ENCODE measurements around the gene LMLN. TPM values are rescaled to one million over a fixed set of nuclear protein-coding genes. Genes with fewer than 3 reads are reported as not detected.
"Not testable (repeated sequence)": the region's sequence is repeated elsewhere in the genome, so short reads cannot be mapped to it uniquely, and the experiment has no call there.

Gene LMLN
- total RNA-seq (2014; rRNA removed; shearing (Covaris generic)), result 4.4 and 7.7 TPM in 2 replicates

DNA sequence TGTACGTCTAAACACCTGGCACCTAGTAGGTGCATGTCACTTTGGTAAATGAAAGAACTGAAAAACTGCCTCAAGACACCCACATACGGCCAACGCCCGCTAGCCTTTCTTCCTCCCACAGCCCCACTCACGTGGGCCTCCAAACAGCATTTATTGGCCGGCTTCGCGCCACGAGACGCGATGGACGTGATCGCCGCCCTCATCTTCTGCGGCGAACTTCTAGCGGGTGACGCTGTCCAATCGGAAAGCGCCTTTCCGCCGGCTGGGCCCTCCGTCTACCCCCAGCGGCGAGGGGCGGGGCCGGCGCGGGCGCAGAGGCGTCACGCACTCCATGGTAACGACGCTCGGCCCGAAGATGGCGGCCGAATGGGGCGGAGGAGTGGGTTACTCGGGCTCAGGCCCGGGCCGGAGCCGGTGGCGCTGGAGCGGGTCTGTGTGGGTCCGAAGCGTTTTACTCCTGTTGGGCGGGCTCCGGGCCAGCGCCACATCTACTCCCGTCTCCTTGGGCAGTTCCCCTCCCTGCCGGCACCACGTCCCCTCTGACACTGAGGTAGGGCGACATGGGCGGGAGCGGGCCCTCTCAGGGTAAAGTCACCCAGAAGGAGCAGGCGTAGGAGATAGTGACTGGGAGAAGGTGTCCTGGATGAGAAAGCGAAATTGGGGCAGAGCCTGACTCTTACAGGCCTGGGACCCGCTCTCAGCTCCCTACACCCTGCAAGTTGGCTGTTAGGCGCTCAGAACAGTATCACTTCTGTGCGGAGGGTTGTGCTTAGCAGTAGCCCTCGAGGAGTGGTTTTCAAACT is at the start of gene LMLN:
TSS of gene LMLN (plus strand) at position 327 of the 803 bp plus-strand sequence. CDS start at position 356, 29 bp downstream.
- DNase-seq (ENCODE audit: low read depth), result peak; percentile 99

- peak; percentile 81 for DNase-seq (ENCODE audit: low read depth)
These were observed 47.1 kb upstream of the LMLN start for GRCh38 chr3:197912741-197913476.

DNA sequence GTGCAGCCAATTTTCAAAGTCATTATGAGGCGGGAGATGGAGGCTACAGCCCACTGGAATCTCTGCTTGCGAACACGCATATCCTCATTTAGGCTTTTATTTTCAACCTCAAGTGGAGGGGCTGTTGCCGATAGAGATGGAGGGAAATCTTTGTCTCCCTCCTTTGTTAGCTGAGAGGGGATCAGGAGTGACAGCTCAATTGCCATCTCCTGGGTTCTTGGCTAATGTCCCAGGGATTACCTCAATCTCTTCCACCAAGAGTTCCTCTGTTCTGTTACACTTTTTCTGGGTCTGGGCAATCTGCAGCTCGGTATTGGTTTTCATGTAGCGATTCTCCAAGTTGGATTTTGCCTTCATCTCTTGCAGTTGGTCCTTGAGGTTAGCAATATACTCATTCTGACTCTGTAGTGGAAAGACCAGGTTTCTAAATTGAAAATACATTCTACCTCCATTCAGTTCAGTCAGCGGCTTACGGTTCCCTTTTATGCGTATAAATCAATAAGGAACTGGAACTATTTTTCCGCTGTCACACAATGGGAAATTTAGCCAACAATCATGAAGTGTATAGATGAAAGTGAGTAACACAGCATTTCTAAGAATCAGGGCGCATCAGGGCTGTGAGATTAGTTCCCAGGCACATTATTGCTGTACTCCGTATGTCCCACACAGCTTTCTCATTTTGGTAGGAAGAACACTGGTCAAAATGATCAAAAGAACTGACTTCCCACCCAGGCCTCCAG is 46.2 kb upstream of the LMLN start:
- no peak for DNase-seq (ENCODE audit: low read depth)

DNA sequence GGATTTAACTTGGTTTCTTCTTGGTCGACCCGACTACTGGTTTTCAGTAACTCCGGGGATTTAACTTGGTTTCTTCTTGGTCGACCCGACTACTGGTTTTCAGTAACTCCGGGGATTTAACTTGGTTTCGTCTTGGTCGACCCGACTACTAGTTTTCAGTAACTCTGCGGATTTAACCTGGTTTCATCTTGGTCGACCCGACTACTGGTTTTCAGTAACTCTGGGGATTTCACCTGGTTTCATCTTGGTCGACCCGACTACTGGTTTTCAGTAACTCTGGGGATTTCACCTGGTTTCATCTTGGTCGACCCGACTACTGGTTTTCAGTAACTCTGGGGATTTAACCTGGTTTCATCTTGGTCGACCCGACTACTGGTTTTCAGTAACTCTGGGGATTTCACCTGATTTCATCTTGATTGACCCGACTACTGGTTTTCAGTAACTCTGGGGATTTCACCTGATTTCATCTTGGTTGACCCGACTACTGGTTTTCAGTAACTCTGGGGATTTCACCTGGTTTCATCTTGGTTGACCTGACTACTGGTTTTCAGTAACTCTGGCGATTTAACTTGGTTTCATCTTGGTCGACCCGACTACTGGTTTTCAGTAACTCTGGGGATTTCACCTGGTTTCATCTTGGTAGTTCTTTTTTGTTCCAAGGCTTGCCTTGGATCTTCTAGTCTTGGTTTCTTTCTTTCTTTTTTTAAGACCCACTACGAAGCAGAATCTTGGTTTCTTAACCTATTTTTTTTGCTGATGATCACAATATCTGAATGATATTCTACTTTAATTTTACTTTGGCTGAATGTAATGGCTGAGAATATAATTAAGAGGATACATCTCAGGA is 38.4 kb upstream of the LMLN start:
- not testable (repeated sequence) for DNase-seq (ENCODE audit: low read depth)

DNA sequence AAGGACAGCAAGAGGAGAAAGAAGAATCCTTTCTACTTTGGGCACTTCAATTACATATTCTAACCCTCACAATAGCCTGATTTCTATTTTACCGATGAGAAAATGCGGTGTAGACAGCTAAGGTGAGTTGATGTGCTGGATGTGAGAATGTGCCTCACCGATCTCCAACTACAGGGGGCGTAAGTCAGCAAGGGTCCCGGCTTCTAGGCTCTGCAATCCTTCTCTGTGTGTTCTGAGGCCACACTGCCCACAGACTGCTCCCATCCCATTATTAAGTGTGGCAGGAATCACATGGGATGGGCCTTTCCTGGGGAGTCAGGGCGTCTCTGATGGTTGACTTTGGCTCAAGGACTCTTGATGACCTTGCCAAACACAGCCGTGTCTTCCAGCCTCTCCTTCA is 33.6 kb upstream of the LMLN start:
- DNase-seq (ENCODE audit: low read depth), result no peak

DNA sequence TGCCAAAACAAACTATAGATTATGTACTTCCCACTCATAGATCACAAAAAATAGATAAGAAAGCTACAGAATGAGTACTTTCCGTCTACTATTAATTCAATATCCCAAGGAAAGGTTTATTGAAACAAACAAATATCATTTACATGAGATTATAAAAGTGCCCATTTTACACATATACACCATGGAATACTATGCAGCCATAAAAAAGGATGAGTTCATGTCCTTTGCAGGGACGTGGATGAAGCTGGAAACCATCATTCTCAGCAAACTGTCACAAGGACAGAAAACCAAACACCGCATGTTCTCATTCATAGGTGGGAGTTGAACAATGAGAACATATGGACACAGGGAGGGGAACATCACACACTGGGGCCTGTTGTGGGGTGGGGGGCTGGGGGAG is 32.4 kb upstream of the LMLN start:
- not testable (repeated sequence) for DNase-seq (ENCODE audit: low read depth)

GRCh38 chr3:197936819-197937384 is 23.1 kb upstream of the LMLN start:
- DNase-seq (ENCODE audit: low read depth), result no peak

- DNase-seq (ENCODE audit: low read depth), result no peak
These were observed 19.2 kb upstream of the LMLN start for GRCh38 chr3:197940745-197941384.

- DNase-seq (ENCODE audit: low read depth), result peak; percentile 42
These were observed 17.0 kb upstream of the LMLN start for GRCh38 chr3:197942956-197943556.

DNA sequence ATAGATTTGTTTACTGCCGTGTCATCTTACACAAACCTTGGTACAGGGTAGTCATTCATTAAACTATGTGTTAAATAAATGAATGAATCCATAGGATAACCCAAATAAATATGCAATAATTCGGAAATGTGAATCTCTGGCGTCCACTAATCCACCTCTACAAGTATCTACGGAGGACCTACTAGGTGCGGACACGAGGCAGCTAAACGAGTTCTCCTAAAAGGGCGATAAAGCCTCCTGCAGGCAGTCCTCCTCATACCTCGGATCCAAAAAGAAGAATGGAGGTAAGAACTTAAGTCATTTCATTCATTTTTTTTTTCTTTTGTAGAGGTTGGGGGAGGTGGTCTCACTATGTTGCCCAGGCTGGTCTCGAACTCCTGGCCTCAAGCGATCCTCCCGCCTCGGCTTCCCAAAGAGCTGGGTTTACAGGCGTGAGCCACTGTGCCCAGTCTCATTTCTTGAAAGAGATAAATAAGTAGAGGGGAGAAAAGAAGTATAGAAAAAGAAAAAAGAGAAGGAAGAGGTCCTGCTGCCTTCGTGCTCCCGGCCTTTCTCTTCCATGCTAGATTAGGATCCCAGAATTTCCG is 10.7 kb upstream of the LMLN start:
- DNase-seq (ENCODE audit: low read depth), result no peak

DNA sequence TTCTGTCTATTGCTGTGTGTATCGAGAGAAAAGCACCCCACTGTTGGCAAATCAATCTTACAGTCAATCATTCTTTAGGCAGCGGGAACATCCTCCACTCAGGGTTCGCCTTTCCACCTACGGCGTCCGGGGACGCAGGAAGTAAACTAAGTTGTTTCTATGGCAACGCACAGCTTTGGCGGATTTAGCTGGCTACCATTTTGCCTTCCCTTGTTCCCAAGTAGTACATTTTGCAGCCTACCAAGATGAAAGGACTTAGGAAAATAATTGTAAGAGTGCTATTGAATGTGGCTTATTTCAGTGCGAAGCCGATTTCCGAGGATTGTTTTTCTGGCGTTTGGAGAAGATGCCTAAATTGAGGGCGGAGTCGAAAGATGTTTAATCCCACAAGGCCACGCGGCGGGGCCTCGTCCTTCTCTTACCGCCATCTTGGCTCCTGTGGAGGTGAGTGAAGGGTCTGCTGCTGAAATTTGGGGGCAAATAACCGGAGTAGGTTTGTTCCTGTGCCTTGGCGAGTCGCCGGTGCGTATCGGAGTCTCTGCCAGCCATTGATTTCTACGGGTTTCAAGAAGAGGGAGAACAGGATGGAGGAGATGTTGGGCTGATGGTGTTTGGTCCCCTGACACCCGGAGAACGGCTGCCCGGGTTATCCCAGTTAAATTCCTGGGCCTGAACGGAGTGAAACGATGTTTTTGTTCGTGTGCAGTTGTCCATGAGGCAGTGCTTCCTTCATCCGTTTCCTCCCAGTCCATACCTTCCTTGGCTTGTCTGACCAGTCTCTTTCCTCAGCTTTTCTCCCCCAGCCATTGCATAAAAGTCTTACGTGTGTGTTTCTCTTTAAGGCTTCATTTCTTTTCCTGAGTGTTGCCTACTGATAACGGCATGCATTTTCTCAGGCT is 10.0 kb upstream of the LMLN start, which contains the start of gene RPL35A:
TSS of gene RPL35A (plus strand) at position 413 of the 899 bp plus-strand sequence. CDS start 778 bp downstream, outside the sequence.
- peak; percentile 94 for DNase-seq (ENCODE audit: low read depth)

DNA sequence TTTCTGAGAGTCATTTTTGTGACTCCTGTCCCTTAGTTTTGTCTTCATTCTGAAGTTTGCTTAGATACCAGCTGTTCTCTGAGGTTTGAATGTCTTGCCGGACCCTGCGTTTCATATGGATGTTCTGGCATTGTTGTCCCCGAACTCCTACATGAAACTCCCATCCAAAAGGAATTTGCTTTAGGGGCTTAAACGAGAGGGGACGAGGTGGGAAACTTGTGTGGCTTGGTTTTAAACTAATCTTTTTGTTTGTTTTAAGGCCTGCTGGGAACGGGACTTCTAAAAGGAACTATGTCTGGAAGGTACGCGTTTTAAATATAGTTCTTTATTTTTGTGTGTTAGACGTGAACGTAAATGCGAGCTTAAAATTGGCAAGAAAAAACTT is 9.3 kb upstream of the LMLN start:
- DNase-seq (ENCODE audit: low read depth), result no peak

DNA sequence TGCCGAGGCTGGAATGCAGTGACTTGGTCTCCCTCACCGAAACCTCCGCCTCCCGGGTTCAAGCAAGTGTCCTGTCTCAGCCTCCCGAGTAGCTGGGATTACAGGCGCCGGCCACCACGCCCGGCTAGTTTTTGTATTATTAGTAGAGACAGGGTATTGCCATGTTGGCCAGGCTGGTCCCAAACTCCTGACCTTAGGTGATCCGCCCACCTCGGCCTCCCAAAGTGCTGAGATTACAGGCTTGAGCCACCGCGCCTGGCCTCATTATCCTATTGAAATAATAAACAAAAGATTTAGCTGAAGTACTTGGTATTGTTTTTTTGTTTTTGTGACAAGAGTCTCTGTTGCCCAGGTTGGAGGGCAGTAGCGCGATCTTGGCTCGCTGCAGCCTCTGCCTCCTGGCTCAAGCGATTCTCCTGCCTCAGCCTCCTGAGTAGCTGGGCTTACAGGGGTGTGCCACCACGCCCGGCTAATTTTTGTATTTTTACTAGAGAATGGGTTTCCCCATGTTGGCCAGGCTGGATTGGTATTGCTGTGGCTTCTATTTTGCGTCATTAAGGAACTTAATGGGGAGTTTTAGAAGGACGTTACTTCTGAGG is 8.5 kb upstream of the LMLN start:
- DNase-seq (ENCODE audit: low read depth), result no peak

DNA sequence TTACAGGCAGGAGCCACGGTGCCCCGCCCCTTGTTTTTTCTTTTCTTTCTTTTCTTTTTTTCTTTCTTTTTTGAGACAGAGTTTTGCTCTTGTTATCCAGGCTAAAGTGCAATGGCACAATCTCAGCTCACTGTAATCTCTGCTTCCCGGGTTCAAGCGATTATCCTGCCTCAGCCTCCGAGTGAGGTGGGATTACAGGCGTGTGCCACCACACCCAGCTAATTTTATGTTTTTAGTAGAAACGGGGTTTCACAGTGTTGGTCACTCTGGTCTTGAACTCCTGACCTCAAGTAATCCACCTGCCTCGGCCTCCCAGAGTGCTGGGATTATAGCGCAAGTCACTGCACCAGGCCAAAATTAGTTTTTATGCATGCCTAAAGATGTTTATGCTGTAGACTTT is 7.6 kb upstream of the LMLN start:
- DNase-seq (ENCODE audit: low read depth), result no peak

DNA sequence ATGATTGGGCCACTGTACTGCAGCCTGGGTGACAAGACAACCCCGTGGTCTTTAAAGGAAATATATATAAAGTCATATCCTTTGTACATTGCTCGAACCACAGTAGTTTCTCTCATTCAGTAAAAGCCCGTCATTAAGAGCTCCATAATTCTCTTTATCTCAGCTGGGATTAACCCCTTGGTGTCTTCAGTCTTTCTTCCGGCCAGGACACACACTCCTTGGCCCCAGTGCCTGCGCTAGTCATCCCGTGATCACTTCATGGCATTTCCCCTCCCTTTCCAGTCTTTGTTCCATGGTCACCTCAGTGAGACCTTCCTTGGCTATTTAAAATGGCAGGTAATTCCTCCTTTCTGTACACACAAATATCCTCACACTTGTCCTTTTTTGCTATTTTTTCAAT is 6.7 kb upstream of the LMLN start:
- DNase-seq (ENCODE audit: low read depth), result no peak

GRCh38 chr3:197953881-197954280 is 6.1 kb upstream of the LMLN start:
- DNase-seq (ENCODE audit: low read depth), result peak; percentile 35

DNA sequence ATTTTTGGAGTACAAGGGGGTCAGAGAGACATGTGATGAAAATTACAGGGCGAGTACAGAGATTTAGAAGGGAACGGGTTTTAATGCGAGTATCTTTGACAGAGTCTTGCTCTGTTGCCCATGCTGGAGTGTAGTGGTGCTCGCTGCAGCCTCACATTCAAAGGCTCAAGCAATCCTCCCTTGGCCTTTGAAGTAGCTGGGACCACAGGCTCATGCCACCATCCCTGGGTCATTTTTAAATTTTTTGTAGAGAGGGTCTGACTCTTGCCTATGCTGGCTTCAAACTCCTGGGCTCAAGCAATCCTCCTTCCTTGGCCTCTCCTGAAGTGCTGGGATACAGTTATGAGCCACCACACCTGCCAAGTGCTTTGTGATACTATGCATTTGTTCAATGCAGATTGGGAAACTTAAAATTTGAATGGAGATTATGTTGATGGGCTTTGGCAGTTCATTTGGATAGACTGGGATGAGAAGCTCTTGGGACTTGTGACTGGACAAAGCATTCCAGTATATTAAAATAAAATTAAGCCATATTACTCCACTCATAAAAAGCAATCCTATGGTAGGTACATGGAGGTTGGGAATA is 4.0 kb upstream of the LMLN start:
- no peak for DNase-seq (ENCODE audit: low read depth)

DNA sequence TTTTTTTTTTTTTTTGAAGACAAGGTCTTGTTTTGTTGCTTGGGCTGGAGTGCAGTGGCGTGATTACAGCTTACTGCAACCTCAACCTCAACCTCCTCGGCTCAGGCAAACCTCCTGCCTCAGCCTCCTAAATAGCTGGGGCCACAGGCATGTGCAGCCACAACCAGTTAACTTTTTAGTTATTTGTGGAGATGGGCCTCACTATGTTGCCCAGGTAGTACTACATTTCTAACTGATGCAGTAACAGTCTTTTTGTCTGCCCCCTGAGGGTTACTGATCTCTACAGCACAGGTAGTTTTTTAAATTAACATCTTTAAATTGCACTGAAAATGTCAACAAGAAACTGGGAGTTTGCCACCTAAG is 3.4 kb upstream of the LMLN start:
- DNase-seq (ENCODE audit: low read depth), result no peak
